H9 (cell line): ENCODE data around the gene POU5F1. TPM values are rescaled to one million over a fixed set of nuclear protein-coding genes. Genes with fewer than 3 reads are reported as not detected.

ENCODE experiments used
- DNase-seq: peaks from one replicate; pipeline ENCODE4 v3.0.0-alpha.2; 2017
- H2AFZ ChIP-seq: one replicate; pipeline ENCODE4 v1.6.1; 2013; ENCODE audit warnings: mild to moderate bottlenecking, low read length, control low read depth, moderate library complexity
- H2AK5ac ChIP-seq: 2 replicates; pipeline ENCODE4 v1.6.1; 2013; ENCODE audit warnings: low read length, control low read depth, mixed read lengths; ENCODE audit not compliant: insufficient read length
- H2BK120ac ChIP-seq: one replicate; pipeline ENCODE4 v1.6.1; 2013; ENCODE audit warnings: low read depth, mild to moderate bottlenecking, low read length, control low read depth, inconsistent platforms; ENCODE audit not compliant: poor library complexity, severe bottlenecking
- H2BK12ac ChIP-seq: 2 replicates; pipeline ENCODE4 v1.6.1; 2013; ENCODE audit warnings: low read length, control low read depth, mixed read lengths, low read depth; ENCODE audit not compliant: insufficient read length
- H2BK15ac ChIP-seq: 2 replicates; pipeline ENCODE4 v1.6.1; 2013; ENCODE audit warnings: low read depth, low read length, control low read depth
- H2BK20ac ChIP-seq: one replicate; pipeline ENCODE4 v1.6.1; 2013; ENCODE audit warnings: low read depth, mild to moderate bottlenecking, low read length, control low read depth, inconsistent platforms; ENCODE audit not compliant: poor library complexity, severe bottlenecking
- H2BK5ac ChIP-seq: 2 replicates; pipeline ENCODE4 v1.6.1; 2013; ENCODE audit warnings: low read length, control low read depth, mixed read lengths; ENCODE audit not compliant: insufficient read length
- H3K14ac ChIP-seq: 2 replicates; pipeline ENCODE4 v1.6.1; 2013; ENCODE audit warnings: low read length, control low read depth; ENCODE audit not compliant: insufficient read depth
- H3K18ac ChIP-seq: 2 replicates; pipeline ENCODE4 v1.6.1; 2013; ENCODE audit warnings: low read depth, mild to moderate bottlenecking, mixed read lengths, low read length, control low read depth; ENCODE audit not compliant: insufficient read length
- H3K23ac ChIP-seq: 2 replicates; pipeline ENCODE4 v1.6.1; 2013; ENCODE audit warnings: low read length, control low read depth, mixed read lengths, low read depth; ENCODE audit not compliant: insufficient read length
- H3K23me2 ChIP-seq: 2 replicates; pipeline ENCODE4 v1.6.1; 2013; ENCODE audit warnings: low read depth, mild to moderate bottlenecking, mixed read lengths, low read length, control low read depth; ENCODE audit not compliant: insufficient read length, poor library complexity, severe bottlenecking
- H3K27ac ChIP-seq: 2 replicates; pipeline ENCODE4 v1.5.1; 2013; ENCODE audit warnings: low read length, control low read depth, mixed read lengths, low read depth; ENCODE audit not compliant: insufficient read length
- H3K27me3 ChIP-seq: 2 replicates; pipeline ENCODE4 v1.6.1; 2013; ENCODE audit warnings: low read length, control low read depth, inconsistent platforms; ENCODE audit not compliant: insufficient read depth
- H3K4ac ChIP-seq: 2 replicates; pipeline ENCODE4 v1.6.1; 2013; ENCODE audit warnings: low read depth, mild to moderate bottlenecking, control low read depth, inconsistent platforms, low read length, moderate library complexity
- H3K4me1 ChIP-seq: 2 replicates; pipeline ENCODE4 v1.6.1; 2013; ENCODE audit warnings: low read length, control low read depth, inconsistent platforms; ENCODE audit not compliant: insufficient read depth
- H3K4me2 ChIP-seq: 2 replicates; pipeline ENCODE4 v1.6.1; 2013; ENCODE audit warnings: low read length, control low read depth, mixed read lengths; ENCODE audit not compliant: insufficient read length, insufficient read depth
- H3K56ac ChIP-seq: 2 replicates; pipeline ENCODE4 v1.6.1; 2013; ENCODE audit warnings: low read depth, mild to moderate bottlenecking, mixed read lengths, low read length, control low read depth; ENCODE audit not compliant: insufficient read length
- H3K79me1 ChIP-seq: 2 replicates; pipeline ENCODE4 v1.6.1; 2013; ENCODE audit warnings: low read depth, mild to moderate bottlenecking, moderate library complexity, low read length, control low read depth, inconsistent platforms; ENCODE audit not compliant: insufficient read depth, poor library complexity, severe bottlenecking
- H3K79me2 ChIP-seq: 2 replicates; pipeline ENCODE4 v1.6.1; 2013; ENCODE audit warnings: low read length, control low read depth, inconsistent platforms; ENCODE audit not compliant: insufficient read depth
- H3K9ac ChIP-seq: 2 replicates; pipeline ENCODE4 v1.6.1; 2013; ENCODE audit warnings: low read length, control low read depth, mixed read lengths; ENCODE audit not compliant: insufficient read length; ENCODE audit errors: extremely low read depth
- H3K9me3 ChIP-seq: one replicate; pipeline ENCODE4 v1.6.1; 2013; ENCODE audit warnings: low read depth, low read length, inconsistent platforms; ENCODE audit not compliant: control insufficient read depth
- H3T11ph ChIP-seq: one replicate; pipeline ENCODE4 v1.6.1; 2013; ENCODE audit warnings: mild to moderate bottlenecking, low read length, control low read depth, inconsistent platforms
- H4K20me1 ChIP-seq: one replicate; pipeline ENCODE4 v1.6.1; 2013; ENCODE audit not compliant: control insufficient read depth, insufficient read length, insufficient read depth
- H4K5ac ChIP-seq: 2 replicates; pipeline ENCODE4 v1.6.1; 2013; ENCODE audit warnings: low read depth, mild to moderate bottlenecking, mixed read lengths, low read length, control low read depth; ENCODE audit not compliant: insufficient read length
- H4K8ac ChIP-seq: replicated peaks from 2 replicates; pipeline ENCODE4 v1.6.1; 2013; ENCODE audit warnings: low read length, control low read depth, mixed read lengths, low read depth; ENCODE audit not compliant: insufficient read length
- H4K91ac ChIP-seq: 2 replicates; pipeline ENCODE4 v1.6.1; 2013; ENCODE audit warnings: low read depth, mild to moderate bottlenecking, moderate library complexity, mixed read lengths, low read length, control low read depth; ENCODE audit not compliant: insufficient read length
- H3K27ac Mint-ChIP-seq, 3 experiments: 2 replicates in 2 of 3; 3 replicates in 1 of 3; pipeline ENCODE4 v1.8.0; 2020 to 2021; ENCODE audit warnings: mixed read lengths in 3 of 3, mild to moderate bottlenecking in 1 of 3, moderate library complexity in 1 of 3
- H3K27me3 Mint-ChIP-seq: 2 replicates; pipeline ENCODE4 v1.8.0; 2021; ENCODE audit warnings: low read depth, mild to moderate bottlenecking, moderate library complexity, mixed read lengths
- H3K36me3 Mint-ChIP-seq, 3 experiments: 2 replicates in 2 of 3; 3 replicates in 1 of 3; pipeline ENCODE4 v1.8.0; 2020 to 2021; ENCODE audit warnings: low read depth in 3 of 3, mixed read lengths in 3 of 3; ENCODE audit not compliant: insufficient read depth in 1 of 3
- H3K4me1 Mint-ChIP-seq, 2 experiments: 2 replicates each; pipeline ENCODE4 v1.8.0; 2020; ENCODE audit warnings: mixed read lengths in 2 of 2
- H3K4me3 Mint-ChIP-seq, 2 experiments: 2 replicates in 1 of 2; 3 replicates in 1 of 2; pipeline ENCODE4 v1.8.0; 2020 to 2021; ENCODE audit warnings: mild to moderate bottlenecking in 2 of 2, mixed read lengths in 2 of 2, moderate library complexity in 1 of 2
- H3K9me3 Mint-ChIP-seq, 2 experiments: 2 replicates in 1 of 2; 3 replicates in 1 of 2; pipeline ENCODE4 v1.8.0; 2020; ENCODE audit warnings: mild to moderate bottlenecking in 2 of 2, mixed read lengths in 2 of 2, moderate library complexity in 1 of 2
- CTCF ChIP-seq: fragments of 200-600 bp; sonication (generic); conservative IDR thresholded peaks from 3 replicates; pipeline ENCODE4 v1.8.0; 2021; ENCODE audit warnings: antibody characterized with exemption, mild to moderate bottlenecking
- WGBS: extraction: QIAGEN DNeasy Blood & Tissue Kit; methylation state at CpG from one replicate; pipeline ENCODE4 v1.1.7; 2013; ENCODE audit warnings: missing lambda C conversion rate, low lambda C conversion rate, mixed read lengths; ENCODE audit not compliant: insufficient read length; ENCODE audit errors: extremely low coverage; 5-methylcytosine and 5-hydroxymethylcytosine counted together
- total RNA-seq: library from RNA; stranded (reverse); gene quantifications from 2 replicates; pipeline ENCODE4 v1.2.1, GENCODE V29; 2021

Gene POU5F1
- total RNA-seq, 1 experiment from 2014 or later = 2,134 TPM

DNA sequence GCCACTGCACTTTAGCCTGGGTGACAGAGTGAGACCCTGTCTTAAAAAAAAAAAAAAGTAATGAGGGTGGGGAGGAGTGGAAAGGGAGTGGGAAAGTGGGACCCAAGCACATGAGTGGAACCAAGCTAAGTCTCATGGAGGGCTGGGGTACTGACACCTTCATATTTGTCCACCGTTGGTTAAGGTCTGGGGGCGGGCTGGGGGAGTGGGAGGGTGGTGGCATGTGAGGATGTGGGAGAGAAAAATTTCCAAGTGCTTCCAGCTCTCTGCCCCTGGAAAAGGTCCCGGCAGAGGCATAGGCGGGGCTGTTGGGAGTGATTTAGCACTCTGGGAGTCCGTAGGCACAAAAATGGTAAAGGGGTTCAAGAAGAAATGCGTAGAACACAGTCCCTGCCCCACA is 37.7 kb downstream of the POU5F1 start:
- Mint-ChIP-seq H3K4me1 (peaks cover 25 to 29% of the 10 kb centered on the region in 2 experiments), H3K27me3 (peaks cover 3% of the 10 kb centered on the region), H3K36me3 (no peaks in the 10 kb centered on the region), H3K9me3 (no peaks in the 10 kb centered on the region; a peak in 2 of 5 replicates), H3K4me3 (no peak overlapping the region), H3K27ac (no peak overlapping the region)
- no peak overlapping the region for H3T11ph ChIP-seq
- H2AK5ac ChIP-seq = no peak overlapping the region
- H3K18ac ChIP-seq = no peak overlapping the region
- no peak overlapping the region for H3K27ac ChIP-seq
- H3K23me2 ChIP-seq = no peaks in the 10 kb centered on the region
- H4K20me1 ChIP-seq = no peaks in the 10 kb centered on the region
- H3K9ac ChIP-seq = no peak overlapping the region
- H4K5ac ChIP-seq = no peak overlapping the region
- H4K91ac ChIP-seq = no peak overlapping the region
- no CpG with 5 or more reads among the region's 6 CpGs for WGBS
- no peak overlapping the region for H2AFZ ChIP-seq
- H2BK20ac ChIP-seq = no peak overlapping the region
- no peak overlapping the region for H2BK15ac ChIP-seq
- no peak overlapping the region for H3K56ac ChIP-seq
- no peak overlapping the region for H2BK12ac ChIP-seq
- H3K79me1 ChIP-seq = no peaks in the 10 kb centered on the region
- H2BK120ac ChIP-seq = no peak overlapping the region
- H3K79me2 ChIP-seq = no peaks in the 10 kb centered on the region
- no peak for DNase-seq
- H3K14ac ChIP-seq = no peak overlapping the region
- H3K4ac ChIP-seq = no peak overlapping the region
- no peaks in the 10 kb centered on the region for H3K27me3 ChIP-seq
- no peak overlapping the region for H2BK5ac ChIP-seq
- H3K9me3 ChIP-seq = no peaks in the 10 kb centered on the region
- H3K4me1 ChIP-seq = peaks cover 3% of the 10 kb centered on the region; the same call in 1 of the 2 replicates
- no peak overlapping the region for H3K23ac ChIP-seq
- no peak overlapping the region for H4K8ac ChIP-seq
- TF ChIP-seq CTCF = no peak
- H3K4me2 ChIP-seq = no peak overlapping the region
